NK-92 (cell line): Measurements from ENCODE around the gene LRRC15.

Experiments
- DNase-seq: peaks from one replicate; lab custom pipeline; 2025; ENCODE audit not compliant: unreplicated experiment; lab: John Stamatoyannopoulos, UW

The LRRC15 gene

GRCh38 chr3:194364652-194365434 lies 4.7 kb downstream of the LRRC15 start:
- DNase-seq, result no peak

- DNase-seq, result no peak
These were observed 5.3 kb downstream of the LRRC15 start for GRCh38 chr3:194364314-194364651.

GRCh38 chr3:194360568-194360967 lies 9.0 kb downstream of the LRRC15 start:
- DNase-seq, result no peak

DNA sequence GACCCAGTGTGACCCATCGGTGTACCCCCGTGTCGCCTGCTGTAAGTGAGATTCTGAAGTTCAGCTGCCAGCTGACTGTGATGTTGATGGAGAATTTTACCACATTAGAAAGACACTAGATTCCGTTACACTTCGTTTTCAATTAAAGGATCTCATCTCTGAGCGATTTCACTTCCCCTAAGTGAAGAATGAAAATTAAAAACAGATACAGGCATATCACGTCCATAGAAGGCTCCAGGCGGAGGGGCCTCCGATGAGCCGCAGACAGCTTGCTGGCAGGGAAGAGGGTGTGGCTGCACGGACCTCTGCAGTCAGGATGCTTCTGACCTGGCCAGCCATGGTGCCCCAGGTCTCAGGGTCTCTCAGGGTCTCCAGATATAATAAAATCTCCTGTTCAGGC lies 11.9 kb downstream of the LRRC15 start:
- DNase-seq, result no peak

DNA sequence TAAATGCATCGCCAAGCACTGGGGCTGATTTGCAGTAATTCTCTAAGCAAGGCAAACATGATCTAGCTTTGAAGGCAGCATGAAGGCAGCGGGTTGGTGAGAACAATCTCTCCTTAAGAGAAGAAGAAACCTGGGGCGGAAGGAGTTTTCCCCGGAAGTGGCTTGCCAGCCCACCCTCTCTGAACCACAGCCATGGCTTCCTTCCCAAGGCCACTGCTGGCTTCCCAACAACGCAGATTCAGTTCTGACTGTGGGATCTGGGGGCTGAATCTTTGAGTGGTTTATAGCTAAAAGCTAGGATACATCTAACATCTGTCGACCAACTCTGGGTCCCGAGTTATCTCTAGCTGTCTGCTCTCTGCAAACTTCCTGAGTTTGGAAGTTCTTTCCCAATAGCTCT lies 14.2 kb downstream of the LRRC15 start:
- no peak for DNase-seq

DNA sequence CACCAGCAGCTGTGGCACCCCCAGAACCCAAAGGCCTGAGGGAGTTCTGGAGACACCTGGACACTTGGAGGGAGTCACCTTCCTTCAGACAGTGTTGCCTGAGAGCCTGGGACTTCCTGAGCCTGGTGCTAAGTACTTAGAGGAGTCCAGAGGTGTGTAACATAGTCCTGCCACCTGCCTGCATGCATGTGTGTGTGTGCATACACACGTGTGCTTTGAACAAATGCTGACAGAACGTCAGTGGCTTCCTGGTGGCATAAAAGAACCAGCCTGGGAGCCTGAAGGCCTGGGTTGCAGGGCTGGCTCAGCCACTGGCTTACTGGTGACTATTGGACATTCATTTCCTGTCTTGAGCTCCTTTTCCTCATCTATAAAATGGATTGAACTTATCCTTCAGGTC lies 15.2 kb downstream of the LRRC15 start:
- DNase-seq, result no peak

- DNase-seq, result no peak
These were observed 16.8 kb downstream of the LRRC15 start for GRCh38 chr3:194352667-194353246.

GRCh38 chr3:194351952-194352536 lies 17.5 kb downstream of the LRRC15 start:
- DNase-seq, result no peak

DNA sequence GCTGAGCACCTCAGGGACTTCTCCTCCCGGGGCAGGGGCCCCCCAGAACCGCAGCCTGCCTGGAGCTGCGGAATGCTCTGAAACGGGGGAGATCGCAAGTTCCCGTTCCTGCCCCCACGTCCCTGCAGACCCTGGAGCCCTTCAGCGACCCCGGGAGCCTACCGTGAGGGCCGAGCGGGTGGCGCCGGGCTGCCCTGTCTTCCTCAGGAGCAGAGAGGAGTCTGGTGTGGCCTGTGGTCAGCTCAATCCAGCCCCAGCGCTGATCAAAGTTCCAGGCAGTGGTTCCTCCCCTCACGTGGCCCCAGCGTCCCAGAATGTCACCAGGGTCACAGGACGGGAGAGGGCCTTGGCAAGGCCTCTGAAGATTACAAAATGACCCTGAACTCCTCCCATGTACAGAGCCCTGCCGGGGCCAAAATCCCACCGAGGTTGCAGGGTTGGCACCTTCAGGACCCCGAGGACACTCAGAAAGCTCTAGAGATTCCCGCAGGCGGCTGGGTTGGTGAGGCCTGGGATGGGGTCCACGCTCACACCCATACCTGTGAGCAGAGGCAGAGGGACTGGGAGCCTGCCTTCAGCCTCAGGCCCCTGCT lies 18.4 kb downstream of the LRRC15 start, which contains the start of gene CPN2:
Gene CPN2 (minus strand): TSS at position 249 of the 593 bp plus-strand sequence. CDS start 8,626 bp downstream, outside the sequence.
- no peak for DNase-seq

DNA sequence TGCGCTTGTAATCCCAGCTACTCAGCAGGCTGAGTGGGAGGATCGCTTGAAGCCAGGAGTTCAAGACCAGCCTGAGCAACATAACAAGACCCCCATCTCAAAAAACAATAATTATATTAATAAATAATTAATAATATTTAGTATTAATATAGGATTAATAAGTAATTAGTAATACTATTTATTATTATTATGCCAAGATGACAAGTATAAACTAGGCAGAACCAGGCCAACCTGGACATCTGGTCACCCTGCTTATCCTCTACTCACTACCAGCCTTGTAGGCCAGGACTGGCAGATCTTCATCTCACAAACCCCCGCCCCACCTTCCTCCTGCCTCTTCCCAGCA lies 18.8 kb downstream of the LRRC15 start:
- DNase-seq, result no peak

- no peak for DNase-seq
These were observed 21.2 kb downstream of the LRRC15 start for GRCh38 chr3:194348354-194348753.

- DNase-seq, result no peak
These were observed 22.9 kb downstream of the LRRC15 start for GRCh38 chr3:194346621-194347020.

DNA sequence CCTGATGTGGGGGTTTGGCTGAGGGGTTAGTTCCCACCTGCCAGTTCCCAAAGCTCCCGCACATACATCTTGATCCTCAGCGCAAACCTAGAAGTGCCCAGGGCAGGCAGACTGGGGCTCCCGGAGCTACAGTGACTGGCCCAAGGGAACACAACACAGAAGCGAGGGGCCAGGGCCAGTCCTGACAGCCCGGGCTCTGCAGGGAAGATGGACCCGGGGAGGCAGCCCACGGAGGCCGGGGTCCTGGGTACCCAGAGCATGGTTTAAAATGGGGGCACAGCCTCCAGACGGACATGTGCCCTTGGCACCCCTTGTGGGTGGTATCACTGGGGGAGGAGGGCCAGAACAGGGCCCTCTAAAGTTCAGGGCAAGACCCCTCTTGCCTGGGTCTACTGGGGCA lies 23.5 kb downstream of the LRRC15 start:
- no peak for DNase-seq

- DNase-seq, result no peak
These were observed 25.5 kb downstream of the LRRC15 start for GRCh38 chr3:194344012-194344411.

- no peak for DNase-seq
These were observed 26.0 kb downstream of the LRRC15 start for GRCh38 chr3:194343561-194343893.

DNA sequence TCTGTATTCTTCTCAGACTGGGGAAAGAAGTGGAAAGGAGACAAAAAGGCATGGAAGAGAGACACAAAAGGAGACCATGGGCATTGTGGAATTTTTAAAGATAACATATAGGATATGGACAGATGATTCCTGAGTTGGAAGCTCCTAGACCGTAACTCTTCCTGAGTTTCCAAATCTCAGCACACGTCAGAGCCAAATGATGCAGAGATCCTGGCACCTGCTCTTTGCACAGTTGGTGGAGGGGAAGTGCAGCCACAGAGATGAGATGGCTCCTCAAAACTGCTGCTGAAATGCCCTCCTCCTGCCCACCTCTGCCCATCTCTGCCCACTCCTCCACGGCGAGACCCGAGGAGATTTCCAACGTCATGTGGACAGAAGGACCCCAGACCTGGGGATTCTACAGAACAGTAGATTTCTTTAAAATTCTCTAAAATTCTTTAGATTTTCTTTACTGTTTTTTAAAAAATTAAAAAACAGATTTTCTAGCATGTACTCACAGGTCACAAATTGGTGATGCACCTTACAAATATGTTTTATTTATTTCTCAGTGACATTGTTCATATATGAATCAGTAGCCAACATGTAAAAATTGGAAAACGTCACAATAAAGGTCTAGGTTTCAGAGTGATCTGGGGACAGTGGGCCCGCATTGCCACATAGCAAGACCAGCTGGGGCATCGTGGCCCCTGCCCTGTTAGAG lies 26.5 kb downstream of the LRRC15 start:
- DNase-seq, result no peak

GRCh38 chr3:194340757-194341400 lies 28.7 kb downstream of the LRRC15 start:
- no peak for DNase-seq

GRCh38 chr3:194339840-194340239 lies 29.7 kb downstream of the LRRC15 start:
- DNase-seq, result no peak

GRCh38 chr3:194339356-194339755 lies 30.2 kb downstream of the LRRC15 start:
- no peak for DNase-seq

DNA sequence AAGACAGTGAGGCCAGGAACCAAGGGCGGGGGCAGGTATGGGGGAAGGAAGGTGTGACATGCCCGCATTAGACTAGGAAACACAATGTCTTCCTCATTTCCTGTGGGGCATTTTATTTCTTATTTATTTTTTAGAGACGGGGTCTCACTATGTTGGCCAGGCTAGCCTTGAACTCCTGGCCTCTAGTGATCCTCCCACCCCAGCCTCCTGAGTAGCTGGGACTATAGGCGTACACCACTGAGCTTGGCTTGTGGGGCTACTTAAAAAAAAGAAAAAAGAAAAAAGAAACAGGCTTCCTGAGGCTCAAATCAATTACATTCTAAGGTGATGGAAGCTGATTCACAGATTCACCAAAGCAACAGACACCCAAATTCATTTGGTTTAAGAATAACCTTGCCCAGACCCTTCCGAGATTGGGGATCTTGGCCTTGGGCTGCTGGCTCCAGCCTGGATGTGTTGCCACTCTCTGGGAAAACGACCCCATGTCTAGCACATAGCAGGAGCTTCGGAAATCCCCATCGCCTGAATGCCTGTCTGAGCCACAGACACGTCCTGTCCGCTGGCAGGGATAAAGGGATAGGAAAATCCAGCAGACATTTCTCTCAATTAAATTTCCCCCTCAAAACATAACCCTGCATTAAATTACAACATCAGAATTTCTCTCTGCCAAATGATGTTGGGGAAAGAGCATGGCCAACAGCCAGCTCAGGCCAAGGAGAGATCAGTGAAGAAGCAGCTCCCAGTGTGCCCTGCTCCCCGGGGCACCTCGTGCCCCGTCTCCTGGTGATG lies 31.4 kb downstream of the LRRC15 start:
- no peak for DNase-seq
